Tibial nerve (tissue), 3 donors: ENCODE results near the gene LRP3.

Experiments
- CTCF ChIP-seq, 5 experiments: fragments of 200-600 bp in 3 of 5; fragments of 450-650 bp in 2 of 5; sonication (generic) in 3 of 5; IDR thresholded peaks; one replicate each; pipeline ENCODE4 v1.5.1; 2016 to 2019; ENCODE audit warnings: antibody characterized with exemption in 5 of 5, mild to moderate bottlenecking in 3 of 5, moderate library complexity in 2 of 5
- POLR2A ChIP-seq, 2 donors: fragments of 450-650 bp; IDR thresholded peaks; one replicate each; pipeline ENCODE4 v1.6.1; 2017; ENCODE audit warnings: antibody characterized with exemption in 2 of 2, mild to moderate bottlenecking in 2 of 2, moderate library complexity in 2 of 2

- TF ChIP-seq CTCF (IDR thresholded peaks at IDR 0.05), result no peak
- no peak for TF ChIP-seq POLR2A (IDR thresholded peaks at IDR 0.05)
Observed at GRCh38 chr19:33186431-33187182, 7.5 kb upstream of the LRP3 start.
